Suprapubic skin (tissue), 4 donors: Measurements from ENCODE around the gene PPAT. TPM values are rescaled to one million over a fixed set of nuclear protein-coding genes. Genes with fewer than 3 reads are reported as not detected.

ENCODE experiments used
- DNase-seq, 2 donors: peaks; one replicate each; pipeline ENCODE4 v3.0.0-alpha.2; 2019; ENCODE audit warnings: low spot score in 2 of 2
- H3K27ac ChIP-seq: fragments of 200-600 bp; sonication (generic); one replicate; pipeline ENCODE4 v1.5.1; 2019
- H3K27me3 ChIP-seq: fragments of 200-600 bp; sonication (generic); one replicate; pipeline ENCODE4 v1.5.1; 2019
- H3K36me3 ChIP-seq: fragments of 200-600 bp; sonication (generic); one replicate; pipeline ENCODE4 v1.5.1; 2019
- H3K4me1 ChIP-seq: fragments of 200-600 bp; sonication (generic); one replicate; pipeline ENCODE4 v1.5.1; 2019
- H3K4me3 ChIP-seq: fragments of 200-600 bp; sonication (generic); one replicate; pipeline ENCODE4 v1.5.1; 2019; ENCODE audit warnings: mild to moderate bottlenecking
- H3K9me3 ChIP-seq: fragments of 200-600 bp; sonication (generic); one replicate; pipeline ENCODE4 v1.5.1; 2019
- CTCF ChIP-seq, 2 donors: fragments of 200-600 bp in 1 of 2; fragments of 450-650 bp in 1 of 2; sonication (generic) in 1 of 2; IDR thresholded peaks; one replicate each; pipeline ENCODE4 v1.5.1; 2016 to 2019; ENCODE audit warnings: antibody characterized with exemption in 2 of 2, mild to moderate bottlenecking in 1 of 2, moderate library complexity in 1 of 2
- EP300 ChIP-seq: sonication (generic); formaldehyde crosslinking; IDR thresholded peaks from one replicate; pipeline ENCODE4 v1.6.1; 2017; ENCODE audit warnings: antibody characterized with exemption
- POLR2A ChIP-seq, 2 donors: fragments of 450-650 bp; IDR thresholded peaks; one replicate each; pipeline ENCODE4 v1.6.1; 2017; ENCODE audit warnings: antibody characterized with exemption in 2 of 2, mild to moderate bottlenecking in 2 of 2, moderate library complexity in 2 of 2
- POLR2AphosphoS5 ChIP-seq, 3 donors: sonication (generic); formaldehyde crosslinking; IDR thresholded peaks; one replicate each; pipeline ENCODE4 v1.6.1; 2017; ENCODE audit warnings: antibody characterized with exemption in 3 of 3
- WGBS: methylation state at CpG from one replicate; pipeline ENCODE4 v1.1.5; 2018; 5-methylcytosine and 5-hydroxymethylcytosine counted together
- total RNA-seq, 4 donors: library from RNA; depleted of rRNA; stranded (reverse); fragments of >200 nt; gene quantifications; one replicate each; pipeline ENCODE4 v1.1.0, GENCODE V29; 2016

The PPAT gene
- 10 to 100 TPM in 1 of 4 donors, 1 to 10 TPM in 3; 7.1 to 10.0 (median 7.7) TPM for total RNA-seq

- WGBS: 0% methylated on average over 9 of the region's 61 CpGs
- Histone ChIP-seq H3K27ac (peak within 1 kb of the TSS; percentile 89), H3K36me3 (no peaks in the 10 kb centered on the region), H3K27me3 (no peaks in the 10 kb centered on the region), H3K9me3 (no peaks in the 10 kb centered on the region), H3K4me3 (peak within 1 kb of the TSS; percentile 57), H3K4me1 (peaks cover 31% of the 10 kb centered on the region)
- no peak for TF ChIP-seq POLR2A (IDR thresholded peaks at IDR 0.05)
- TF ChIP-seq POLR2AphosphoS5 (IDR thresholded peaks at IDR 0.05): peak in 1 of 3 donors; percentile 3
- TF ChIP-seq EP300: no peak
- TF ChIP-seq CTCF (IDR thresholded peaks at IDR 0.05): peak in 1 of 2 donors; percentile 53
- peak; percentile 98 for DNase-seq
These were observed at the start of gene PPAT for GRCh38 chr4:56435140-56435926. Gene PPAT (minus strand): TSS chr4:56435615. CDS start chr4:56435477, 138 bp downstream.

GRCh38 chr4:56480691-56481090 lies 45.3 kb upstream of the PPAT start:
- no peak overlapping the region for H3K4me3 ChIP-seq
- peaks cover 98% of the 10 kb centered on the region for H3K36me3 ChIP-seq
- no peak overlapping the region for H3K27ac ChIP-seq
- no peaks in the 10 kb centered on the region for H3K9me3 ChIP-seq
- H3K4me1 ChIP-seq: no peaks in the 10 kb centered on the region
- H3K27me3 ChIP-seq: no peaks in the 10 kb centered on the region
- WGBS: 90% methylated on average over 3 of the region's 3 CpGs
- no peak for DNase-seq
- no peak for TF ChIP-seq EP300
- no peak for TF ChIP-seq POLR2AphosphoS5 (IDR thresholded peaks at IDR 0.05)
- TF ChIP-seq CTCF (IDR thresholded peaks at IDR 0.05): no peak
- no peak for TF ChIP-seq POLR2A (IDR thresholded peaks at IDR 0.05)

- DNase-seq: no peak
- Histone ChIP-seq H3K36me3 (peaks cover 99% of the 10 kb centered on the region), H3K4me3 (no peak overlapping the region), H3K27me3 (no peaks in the 10 kb centered on the region), H3K27ac (no peak overlapping the region), H3K9me3 (no peaks in the 10 kb centered on the region), H3K4me1 (no peaks in the 10 kb centered on the region)
- TF ChIP-seq POLR2A (IDR thresholded peaks at IDR 0.05) (no peak), CTCF (IDR thresholded peaks at IDR 0.05) (no peak), EP300 (no peak), POLR2AphosphoS5 (IDR thresholded peaks at IDR 0.05) (no peak)
- 96% methylated on average over 5 of the region's 5 CpGs for WGBS
These were observed 41.8 kb upstream of the PPAT start for GRCh38 chr4:56477192-56477702.

- DNase-seq: no peak
- H3K4me3 ChIP-seq: no peak overlapping the region
- no peak overlapping the region for H3K27ac ChIP-seq
- H3K4me1 ChIP-seq: no peaks in the 10 kb centered on the region
- H3K36me3 ChIP-seq: peaks cover 99% of the 10 kb centered on the region
- TF ChIP-seq EP300 (no peak), POLR2A (IDR thresholded peaks at IDR 0.05) (no peak), POLR2AphosphoS5 (IDR thresholded peaks at IDR 0.05) (no peak), CTCF (IDR thresholded peaks at IDR 0.05) (no peak)
- WGBS: 83% methylated on average over 2 of the region's 2 CpGs
- no peaks in the 10 kb centered on the region for H3K9me3 ChIP-seq
- no peaks in the 10 kb centered on the region for H3K27me3 ChIP-seq
These were observed 40.5 kb upstream of the PPAT start for GRCh38 chr4:56475917-56476316.

- DNase-seq: no peak
- WGBS: 72% methylated on average over 6 of the region's 6 CpGs
- TF ChIP-seq POLR2AphosphoS5 (IDR thresholded peaks at IDR 0.05) (no peak), EP300 (no peak), POLR2A (IDR thresholded peaks at IDR 0.05) (no peak), CTCF (IDR thresholded peaks at IDR 0.05) (no peak)
These were observed 34.2 kb upstream of the PPAT start for GRCh38 chr4:56469489-56470210.

More at GRCh38 chr4:56469489-56470210, 34.2 kb upstream of the PPAT start:
- Histone ChIP-seq H3K36me3 (peaks cover 38% of the 10 kb centered on the region), H3K9me3 (no peaks in the 10 kb centered on the region), H3K27ac (no peak overlapping the region), H3K4me1 (peaks cover 39% of the 10 kb centered on the region), H3K27me3 (no peaks in the 10 kb centered on the region), H3K4me3 (no peak overlapping the region)
